ENCODE measurements around the gene TRIM29. TPM values are rescaled to one million over a fixed set of nuclear protein-coding genes. Genes with fewer than 3 reads are reported as not detected.

Gene TRIM29
- total RNA-seq, 1 experiment from 2014 or later, result not detected

- H4K91ac ChIP-seq (ENCODE audit: insufficient read length, low read depth, low read length), result no peak overlapping the region
- H2BK15ac ChIP-seq (ENCODE audit: low read depth, low read length), result no peak overlapping the region
- no peak overlapping the region for H3K27ac Mint-ChIP-seq
- H3K18ac ChIP-seq (ENCODE audit: insufficient read length, low read depth, low read length), result no peak overlapping the region
- no peak overlapping the region for H3K4me3 Mint-ChIP-seq
- no peak overlapping the region for H2BK120ac ChIP-seq (ENCODE audit: low read depth, low read length, poor library complexity, severe bottlenecking)
- no CpG with 5 or more reads among the region's 11 CpGs for WGBS (ENCODE audit: extremely low coverage, insufficient read length, low lambda C conversion rate)
- no peak overlapping the region for H2BK20ac ChIP-seq (ENCODE audit: low read depth, low read length, poor library complexity, severe bottlenecking)
- no peak overlapping the region for H2BK5ac ChIP-seq (ENCODE audit: insufficient read length, low read length)
- DNase-seq, result no peak
- peaks cover 95% of the 10 kb centered on the region for H3K27me3 Mint-ChIP-seq (ENCODE audit: low read depth)
- no peak overlapping the region for H3K14ac ChIP-seq (ENCODE audit: insufficient read depth, low read length)
- no peak overlapping the region for H4K8ac ChIP-seq (replicated peaks; ENCODE audit: insufficient read length, low read depth, low read length)
- H3K56ac ChIP-seq (ENCODE audit: insufficient read length, low read depth, low read length), result no peak overlapping the region
- H3K4ac ChIP-seq (ENCODE audit: low read depth, low read length), result no peak overlapping the region
- H3K36me3 Mint-ChIP-seq (ENCODE audit: insufficient read depth in 1 of 3, low read depth in 3 of 3), result no peaks in the 10 kb centered on the region; a peak in 2 of 7 replicates
- H2AK5ac ChIP-seq (ENCODE audit: insufficient read length, low read length), result no peak overlapping the region
- no peak overlapping the region for H3K4me2 ChIP-seq (ENCODE audit: insufficient read depth, insufficient read length, low read length)
- no peak overlapping the region for H2BK12ac ChIP-seq (ENCODE audit: insufficient read length, low read depth, low read length)
- peaks cover 0 to 3% of the 10 kb centered on the region in 2 experiments; a peak in 2 of 5 replicates for H3K9me3 Mint-ChIP-seq
- no peak overlapping the region for H3T11ph ChIP-seq (ENCODE audit: low read length)
- H2AFZ ChIP-seq (ENCODE audit: low read length), result no peak overlapping the region
- no peaks in the 10 kb centered on the region for H3K79me2 ChIP-seq (ENCODE audit: insufficient read depth, low read length)
- H3K23me2 ChIP-seq (ENCODE audit: insufficient read length, low read depth, low read length, poor library complexity, severe bottlenecking), result no peaks in the 10 kb centered on the region
- H3K27me3 ChIP-seq (ENCODE audit: insufficient read depth, low read length), result peaks cover 8% of the 10 kb centered on the region
- H3K9me3 ChIP-seq (ENCODE audit: control insufficient read depth, low read depth, low read length), result no peaks in the 10 kb centered on the region
- H3K4me1 Mint-ChIP-seq, result peaks cover 31 to 55% of the 10 kb centered on the region in 2 experiments
- no peak overlapping the region for H3K27ac ChIP-seq (ENCODE audit: insufficient read length, low read depth, low read length)
- no peak overlapping the region for H3K9ac ChIP-seq (ENCODE audit: extremely low read depth, insufficient read length, low read length)
- TF ChIP-seq CTCF (conservative IDR thresholded peaks at IDR 0.05), result no peak
- no peaks in the 10 kb centered on the region for H3K79me1 ChIP-seq (ENCODE audit: insufficient read depth, low read depth, low read length, poor library complexity, severe bottlenecking)
- H4K20me1 ChIP-seq (ENCODE audit: control insufficient read depth, insufficient read depth, insufficient read length), result no peaks in the 10 kb centered on the region
- H3K4me1 ChIP-seq (ENCODE audit: insufficient read depth, low read length), result no peaks in the 10 kb centered on the region; the same call in 1 of the 2 replicates
- no peak overlapping the region for H4K5ac ChIP-seq (ENCODE audit: insufficient read length, low read depth, low read length)
- H3K23ac ChIP-seq (ENCODE audit: insufficient read length, low read depth, low read length), result no peak overlapping the region
Observed at GRCh38 chr11:120184371-120184945, 46.5 kb upstream of the TRIM29 start.

Measured in H9 (cell line).